Rectal smooth muscle tissue (tissue), 1 donor: Measurements from ENCODE around the gene SLC9C1.

ENCODE experiments used
- H3K27ac ChIP-seq: one replicate; pipeline ENCODE4 v1.7.0; 2013; ENCODE audit warnings: low read depth, low read length, inconsistent platforms
- H3K27me3 ChIP-seq: one replicate; pipeline ENCODE4 v1.7.0; 2013; ENCODE audit warnings: low read length; ENCODE audit not compliant: control insufficient read depth, insufficient read depth
- H3K36me3 ChIP-seq: one replicate; pipeline ENCODE4 v1.7.0; 2013; ENCODE audit warnings: low read length; ENCODE audit not compliant: control insufficient read depth, insufficient read depth
- H3K4me1 ChIP-seq: one replicate; pipeline ENCODE4 v1.7.0; 2013; ENCODE audit warnings: low read length; ENCODE audit not compliant: control insufficient read depth, insufficient read depth
- H3K4me3 ChIP-seq: one replicate; pipeline ENCODE4 v1.7.0; 2013; ENCODE audit warnings: low read length
- H3K9ac ChIP-seq: one replicate; pipeline ENCODE4 v1.7.0; 2013; ENCODE audit warnings: low read length

Gene SLC9C1

GRCh38 chr3:112132975-112133448 is 161.0 kb downstream of the SLC9C1 start, which contains the start of gene GCSAM:
Gene GCSAM (minus strand): TSS chr3:112133248. CDS start chr3:112133120, 128 bp downstream.
- Histone ChIP-seq H3K4me3 (no peak within 1 kb of the TSS), H3K27me3 (no peaks in the 10 kb centered on the region), H3K9ac (peak within 1 kb of the TSS; percentile 11), H3K36me3 (no peaks in the 10 kb centered on the region), H3K4me1 (no peaks in the 10 kb centered on the region), H3K27ac (no peak within 1 kb of the TSS)

- Histone ChIP-seq H3K27ac (no peak overlapping the region), H3K9ac (no peak overlapping the region), H3K36me3 (no peaks in the 10 kb centered on the region), H3K4me1 (no peaks in the 10 kb centered on the region), H3K4me3 (no peak overlapping the region), H3K27me3 (no peaks in the 10 kb centered on the region)
Observed at GRCh38 chr3:112132554-112132953, 161.5 kb downstream of the SLC9C1 start.

GRCh38 chr3:112132088-112132487 is 161.9 kb downstream of the SLC9C1 start:
- H3K36me3 ChIP-seq, result no peaks in the 10 kb centered on the region
- no peaks in the 10 kb centered on the region for H3K4me1 ChIP-seq
- no peak overlapping the region for H3K4me3 ChIP-seq
- no peaks in the 10 kb centered on the region for H3K27me3 ChIP-seq
- H3K9ac ChIP-seq, result no peak overlapping the region
- no peak overlapping the region for H3K27ac ChIP-seq

DNA sequence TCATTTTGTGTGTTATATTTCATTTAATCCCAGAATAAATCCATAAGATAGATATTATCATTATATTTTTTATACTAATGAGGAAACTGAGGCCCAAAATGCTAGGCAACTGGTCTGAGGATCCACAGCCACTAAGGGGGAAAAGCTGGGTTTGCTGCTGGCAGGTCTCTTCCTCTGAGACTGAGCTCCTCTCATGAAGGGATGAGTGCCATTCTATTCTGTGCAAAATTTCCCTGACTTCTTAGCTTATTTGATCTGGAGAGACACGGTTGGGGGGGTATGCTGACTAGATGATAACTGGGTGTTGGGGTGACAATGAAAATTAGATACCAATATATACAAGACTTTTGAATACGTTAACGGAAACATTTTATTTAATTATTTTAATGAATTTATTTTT is 162.9 kb downstream of the SLC9C1 start:
- Histone ChIP-seq H3K27ac (no peak overlapping the region), H3K4me3 (no peak overlapping the region), H3K27me3 (no peaks in the 10 kb centered on the region)

DNA sequence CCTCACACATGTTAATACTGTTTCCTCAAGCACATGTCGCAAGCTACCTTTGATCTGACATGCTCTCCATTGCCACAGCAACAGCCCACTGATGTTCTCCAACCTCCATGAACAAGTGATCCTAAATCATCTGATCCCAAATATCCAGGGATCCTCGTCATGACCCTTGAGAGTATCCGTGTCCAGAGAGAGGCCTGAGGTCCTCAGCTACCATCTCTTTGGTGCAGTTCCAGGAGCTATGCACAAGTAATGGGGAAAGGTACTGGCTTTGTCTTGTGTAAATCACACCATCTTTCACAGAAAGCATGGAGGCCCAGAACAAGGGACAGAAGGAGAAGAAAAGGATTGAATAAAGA is 163.4 kb downstream of the SLC9C1 start:
- Histone ChIP-seq H3K9ac (no peak overlapping the region), H3K27ac (no peak overlapping the region)

More for the DNA sequence above, 162.9 kb downstream of the SLC9C1 start:
- no peak overlapping the region for H3K9ac ChIP-seq
- H3K36me3 ChIP-seq, result no peaks in the 10 kb centered on the region
- H3K4me1 ChIP-seq, result no peaks in the 10 kb centered on the region

GRCh38 chr3:112129925-112130637 is 163.9 kb downstream of the SLC9C1 start:
- no peaks in the 10 kb centered on the region for H3K4me1 ChIP-seq
- no peak overlapping the region for H3K4me3 ChIP-seq
- H3K27ac ChIP-seq, result no peak overlapping the region
- no peaks in the 10 kb centered on the region for H3K27me3 ChIP-seq
- no peaks in the 10 kb centered on the region for H3K36me3 ChIP-seq
- H3K9ac ChIP-seq, result no peak overlapping the region

More for the DNA sequence above, 163.4 kb downstream of the SLC9C1 start:
- Histone ChIP-seq H3K4me3 (no peak overlapping the region), H3K36me3 (no peaks in the 10 kb centered on the region), H3K27me3 (no peaks in the 10 kb centered on the region), H3K4me1 (no peaks in the 10 kb centered on the region)

DNA sequence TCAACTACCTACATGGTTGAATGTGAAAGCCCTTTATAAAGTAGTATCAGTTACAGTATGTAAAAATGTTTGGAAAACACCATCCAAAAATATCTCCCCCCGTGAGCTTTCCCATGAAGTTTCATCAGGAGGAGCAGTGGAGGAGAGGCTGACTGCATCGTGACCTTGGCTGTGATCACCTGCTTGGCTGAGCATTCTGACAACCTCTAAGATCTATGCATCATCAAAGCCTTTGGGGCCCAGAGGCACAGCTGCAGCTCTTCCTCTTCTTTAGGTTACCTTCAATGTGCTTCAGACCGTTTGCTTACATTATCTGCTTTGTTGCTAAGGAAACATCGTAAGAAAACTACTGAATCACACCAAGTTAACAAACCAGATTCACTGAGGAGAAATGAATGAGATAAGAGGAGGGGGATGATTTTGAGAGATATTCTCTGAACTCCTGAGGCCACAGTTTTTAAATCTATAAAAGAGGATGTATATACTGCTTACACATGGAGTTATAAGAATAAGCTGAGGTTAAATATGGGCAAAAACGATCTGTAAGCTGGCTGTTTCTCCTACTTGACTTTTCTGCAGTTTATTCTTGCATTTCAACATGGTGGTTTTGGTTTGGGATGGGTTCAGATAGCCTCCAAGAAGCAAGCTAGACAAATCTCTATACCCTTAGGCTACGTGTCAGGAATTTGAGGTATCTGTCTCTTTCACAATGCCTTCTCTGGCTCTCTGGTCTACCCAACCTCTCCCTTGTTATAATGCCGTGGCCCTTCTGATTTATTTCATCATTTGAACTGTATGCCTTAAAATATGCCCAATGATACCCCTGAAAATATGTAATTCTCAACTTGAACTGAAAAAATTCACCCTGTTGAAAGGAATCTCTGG is 164.9 kb downstream of the SLC9C1 start:
- no peak overlapping the region for H3K4me3 ChIP-seq
- H3K27me3 ChIP-seq, result no peaks in the 10 kb centered on the region
- H3K9ac ChIP-seq, result no peak overlapping the region
- H3K36me3 ChIP-seq, result no peaks in the 10 kb centered on the region
- no peaks in the 10 kb centered on the region for H3K4me1 ChIP-seq
- H3K27ac ChIP-seq, result no peak overlapping the region

DNA sequence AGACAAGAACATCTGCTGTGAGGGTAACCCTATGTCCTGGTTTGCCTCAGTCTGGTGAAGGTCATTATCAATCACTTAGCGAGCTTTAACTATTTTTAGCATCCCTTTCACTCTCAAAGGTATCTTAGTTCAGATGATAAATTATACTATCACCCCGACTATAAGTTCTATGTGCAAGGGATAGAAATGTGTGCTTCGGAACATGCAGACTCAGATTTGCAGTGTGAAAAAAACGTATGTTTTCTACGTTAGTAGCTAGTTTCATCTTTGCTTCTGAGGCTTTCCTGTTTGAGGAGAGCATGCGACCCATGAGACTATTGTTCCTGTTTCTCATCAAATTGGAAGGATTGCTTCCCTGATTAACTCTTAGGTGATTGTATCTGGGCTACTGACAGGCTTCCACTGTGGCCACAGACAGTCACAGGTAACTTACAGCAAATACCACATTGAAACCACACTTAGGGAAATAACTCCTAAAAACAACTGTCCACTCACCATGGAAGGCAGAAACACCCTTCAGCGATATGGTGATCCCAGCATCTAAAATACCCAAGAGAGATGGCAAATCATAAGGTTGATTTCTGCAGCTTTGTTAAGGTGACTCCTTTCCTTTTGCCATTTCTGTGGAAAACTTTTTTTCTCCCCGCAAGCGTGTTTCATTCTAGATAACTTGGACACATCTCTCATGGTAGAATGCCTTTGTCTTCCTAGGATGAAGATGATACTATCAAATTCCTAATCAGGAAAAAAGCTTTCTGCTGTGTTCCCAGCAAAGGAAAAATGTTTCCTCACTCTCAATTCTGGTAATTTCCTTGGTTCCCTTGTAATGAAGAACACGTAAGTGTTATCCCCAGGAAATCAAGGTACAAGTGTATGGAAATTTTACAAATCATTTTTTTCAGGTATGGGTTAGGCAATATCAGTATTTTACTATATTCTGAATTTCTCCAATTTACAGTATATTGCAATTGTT is 166.2 kb downstream of the SLC9C1 start:
- H3K4me1 ChIP-seq, result no peaks in the 10 kb centered on the region
- H3K9ac ChIP-seq, result no peak overlapping the region
- no peaks in the 10 kb centered on the region for H3K27me3 ChIP-seq
- H3K27ac ChIP-seq, result no peak overlapping the region
- H3K4me3 ChIP-seq, result no peak overlapping the region
- no peaks in the 10 kb centered on the region for H3K36me3 ChIP-seq

DNA sequence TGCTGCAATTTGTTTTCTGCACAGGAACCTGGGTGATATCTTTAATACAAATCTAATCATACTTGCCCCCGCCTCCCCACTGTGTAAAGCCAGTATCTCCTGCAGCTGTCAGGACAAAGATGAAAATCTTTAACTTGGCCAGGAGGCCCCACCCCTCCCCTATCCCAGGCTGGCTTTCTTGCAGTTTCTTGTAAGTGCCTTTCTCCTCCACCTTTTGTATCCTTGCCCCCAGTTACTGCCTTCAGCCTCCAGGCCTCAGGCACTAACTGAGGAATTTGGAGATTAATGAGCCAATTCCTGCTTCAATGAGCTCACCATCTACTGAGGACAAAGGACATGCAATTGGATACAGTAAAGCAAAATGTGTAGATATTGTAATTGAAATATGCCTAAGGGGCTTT is 167.5 kb downstream of the SLC9C1 start:
- Histone ChIP-seq H3K4me3 (no peak overlapping the region), H3K9ac (no peak overlapping the region), H3K27me3 (no peaks in the 10 kb centered on the region), H3K36me3 (no peaks in the 10 kb centered on the region), H3K4me1 (no peaks in the 10 kb centered on the region), H3K27ac (no peak overlapping the region)

DNA sequence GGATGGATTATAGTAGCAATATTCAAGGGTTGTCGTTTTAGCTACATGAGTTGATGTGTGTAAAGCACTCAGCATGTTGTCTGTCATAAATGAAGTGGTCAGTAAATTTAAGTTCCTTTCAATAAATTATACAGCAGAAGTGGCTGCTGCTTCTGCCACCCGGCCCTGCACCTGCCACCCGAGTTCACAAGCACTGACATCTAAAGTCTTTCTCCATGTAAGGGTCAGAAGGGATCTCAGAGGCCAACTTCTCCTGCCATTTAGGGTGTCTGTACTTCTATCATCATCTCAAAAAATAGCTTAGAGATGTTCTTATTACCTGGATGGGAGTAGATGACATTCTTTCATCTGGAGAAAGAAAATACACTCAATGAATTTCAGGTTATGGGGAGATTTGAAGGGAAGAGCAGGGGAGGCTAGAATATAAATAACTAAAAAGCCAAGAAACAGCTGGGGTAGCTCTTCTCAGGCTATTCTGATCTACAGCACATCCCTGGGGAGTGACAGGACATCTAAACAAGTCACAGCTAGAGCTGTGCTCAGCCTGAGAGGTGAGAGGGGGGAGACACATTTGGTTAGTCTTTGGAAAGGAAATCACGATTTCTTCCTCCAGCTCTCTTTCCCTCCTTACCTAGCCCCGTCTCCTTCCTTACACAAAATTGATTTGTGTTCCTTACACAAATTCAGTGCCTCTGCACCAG is 169.0 kb downstream of the SLC9C1 start:
- Histone ChIP-seq H3K4me3 (no peak overlapping the region), H3K9ac (no peak overlapping the region), H3K36me3 (no peaks in the 10 kb centered on the region), H3K4me1 (no peaks in the 10 kb centered on the region), H3K27me3 (no peaks in the 10 kb centered on the region), H3K27ac (no peak overlapping the region)

DNA sequence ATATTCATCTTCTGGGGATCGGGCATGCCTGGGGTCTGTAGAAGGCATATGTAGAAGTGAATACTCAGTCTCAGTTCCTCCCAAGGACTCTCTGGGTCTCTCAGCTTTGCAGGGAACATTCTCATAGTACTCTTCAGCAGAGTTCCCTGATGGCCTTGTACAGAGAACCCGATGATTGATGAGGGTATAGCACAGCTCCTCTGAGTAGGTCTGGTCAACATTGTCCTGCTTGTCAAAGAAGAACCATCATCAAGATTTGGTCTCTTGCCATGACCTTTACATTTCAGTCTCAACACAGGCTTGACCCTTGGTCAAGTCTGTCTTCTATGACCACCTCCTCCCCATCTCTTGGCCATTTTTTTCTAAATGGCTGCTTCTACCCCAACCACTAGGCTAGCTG is 170.5 kb downstream of the SLC9C1 start:
- no peak overlapping the region for H3K4me3 ChIP-seq
- H3K27ac ChIP-seq, result no peak overlapping the region
- no peaks in the 10 kb centered on the region for H3K36me3 ChIP-seq
- H3K27me3 ChIP-seq, result no peaks in the 10 kb centered on the region
- H3K4me1 ChIP-seq, result no peaks in the 10 kb centered on the region
- H3K9ac ChIP-seq, result no peak overlapping the region
